ENCODE measurements around the gene WIPF1. TPM values are rescaled to one million over a fixed set of nuclear protein-coding genes. Genes with fewer than 3 reads are reported as not detected.

Gene WIPF1
- total and polyA plus RNA-seq, 7 experiments from 2014 or later: 92.3 to 514 (median 329) TPM

- no peak for DNase-seq
- no peaks in the 10 kb centered on the region for H3K27me3 ChIP-seq (ENCODE audit: control insufficient read depth in 2 of 2, insufficient read depth in 2 of 2, low read length in 2 of 2)
- ChIA-PET CTCF (interaction anchor here (0.7 to 5.2 kb wide), 2 partner anchors 54 to 63 kb away, joined by 3 to 99 read pairs; no protein-coding TSS in a partner anchor), POLR2A (no interaction called here)
- peak; percentile 54 for ATAC-seq
- Mint-ChIP-seq H3K4me3 (peak overlapping the region in 7 of 10 donors; percentile 3 to 67 (median 43)), H3K4me1 (peaks cover 10 to 29% (median 20%) of the 10 kb centered on the region in 7 donors), H3K36me3 (peaks cover 5 to 43% (median 35%) of the 10 kb centered on the region in 5 donors), H3K9me3 (peaks cover 0 to 16% (median 7%) of the 10 kb centered on the region in 11 donors), H3K27ac (peak overlapping the region in 3 of 9 donors; percentile 17 to 81 (median 26)), H3K27me3 (peaks cover 0 to 23% (median 0%) of the 10 kb centered on the region in 5 donors)
- peaks cover 0 to 6% (median 0%) of the 10 kb centered on the region in 3 experiments for H3K9me3 ChIP-seq (ENCODE audit: control insufficient read depth in 2 of 3, low read length in 3 of 3)
- intact Hi-C loops (cut with micrococcal nuclease): no loop called here
- peaks cover 0 to 5% of the 10 kb centered on the region in 2 donors for H3K4me1 ChIP-seq (ENCODE audit: control insufficient read depth in 2 of 2, insufficient read depth in 2 of 2, low read length in 2 of 2)
- no peak overlapping the region for H3K27ac ChIP-seq (ENCODE audit: low read depth, low read length)
- no peaks in the 10 kb centered on the region for H3K36me3 ChIP-seq (ENCODE audit: control insufficient read depth in 2 of 3, insufficient read depth in 3 of 3, low read length in 3 of 3)
- H3K4me3 ChIP-seq (ENCODE audit: low read length): no peak overlapping the region
Observed at GRCh38 chr2:174524527-174524926, 73.1 kb downstream of the WIPF1 start.

GRCh38 chr2:174522553-174522952, 75.1 kb downstream of the WIPF1 start:
- Mint-ChIP-seq H3K4me3 (no peak overlapping the region), H3K36me3 (peaks cover 5 to 33% (median 23%) of the 10 kb centered on the region in 5 donors), H3K27me3 (peaks cover 0 to 23% (median 0%) of the 10 kb centered on the region in 5 donors), H3K27ac (no peak overlapping the region), H3K9me3 (peaks cover 0 to 12% (median 5%) of the 10 kb centered on the region in 11 donors), H3K4me1 (peaks cover 10 to 28% (median 21%) of the 10 kb centered on the region in 7 donors)
- DNase-seq (peak in 2 of 9 donors; percentile 10 to 13), ATAC-seq (peak; percentile 49)
- no peaks in the 10 kb centered on the region for H3K27me3 ChIP-seq (ENCODE audit: control insufficient read depth in 2 of 2, insufficient read depth in 2 of 2, low read length in 2 of 2)
- no peak overlapping the region for H3K27ac ChIP-seq (ENCODE audit: low read depth, low read length)
- H3K4me3 ChIP-seq (ENCODE audit: low read length): no peak overlapping the region
- no peaks in the 10 kb centered on the region for H3K9me3 ChIP-seq (ENCODE audit: control insufficient read depth in 2 of 3, low read length in 3 of 3)
- ChIA-PET CTCF (interaction anchor here (0.7 to 5.2 kb wide), 6 partner anchors 19 to 61 kb away, joined by 3 to 99 read pairs (median 10); partner anchors contain the start of gene GPR155), POLR2A (interaction anchor here (0.8 to 1.3 kb wide), 3 partner anchors 30 to 57 kb away, joined by 3 to 6 read pairs (median 6); partner anchors contain the start of gene GPR155)
- H3K36me3 ChIP-seq (ENCODE audit: control insufficient read depth in 2 of 3, insufficient read depth in 3 of 3, low read length in 3 of 3): no peaks in the 10 kb centered on the region
- intact Hi-C loops (cut with micrococcal nuclease): loop anchor here (1.0 to 2.0 kb wide), 4 partner anchors 29 to 60 kb away; no protein-coding TSS in a partner anchor
- peaks cover 0 to 5% of the 10 kb centered on the region in 2 donors for H3K4me1 ChIP-seq (ENCODE audit: control insufficient read depth in 2 of 2, insufficient read depth in 2 of 2, low read length in 2 of 2)

- Mint-ChIP-seq H3K4me3 (no peak overlapping the region), H3K4me1 (peaks cover 8 to 20% (median 15%) of the 10 kb centered on the region in 7 donors), H3K27ac (no peak overlapping the region), H3K36me3 (peaks cover 0 to 9% (median 0%) of the 10 kb centered on the region in 5 donors), H3K9me3 (no peaks in the 10 kb centered on the region), H3K27me3 (peaks cover 0 to 19% (median 0%) of the 10 kb centered on the region in 5 donors)
- no peak for DNase-seq
- H3K9me3 ChIP-seq (ENCODE audit: control insufficient read depth in 2 of 3, low read length in 3 of 3): no peaks in the 10 kb centered on the region
- H3K27ac ChIP-seq (ENCODE audit: low read depth, low read length): no peak overlapping the region
- ATAC-seq: no peak
- intact Hi-C loops (cut with micrococcal nuclease): no loop called here
- ChIA-PET CTCF (interaction anchor here (0.7 kb wide), 1 partner anchor 57 kb away, joined by 3 read pairs; no protein-coding TSS in a partner anchor), POLR2A (interaction anchor here (0.6 to 1.4 kb wide), 4 partner anchors 16 to 62 kb away, joined by 3 to 6 read pairs (median 4); no protein-coding TSS in a partner anchor)
- H3K4me3 ChIP-seq (ENCODE audit: low read length): no peak overlapping the region
- H3K27me3 ChIP-seq (ENCODE audit: control insufficient read depth in 2 of 2, insufficient read depth in 2 of 2, low read length in 2 of 2): no peaks in the 10 kb centered on the region
- H3K36me3 ChIP-seq (ENCODE audit: control insufficient read depth in 2 of 3, insufficient read depth in 3 of 3, low read length in 3 of 3): no peaks in the 10 kb centered on the region
- H3K4me1 ChIP-seq (ENCODE audit: control insufficient read depth in 2 of 2, insufficient read depth in 2 of 2, low read length in 2 of 2): no peaks in the 10 kb centered on the region
Observed at GRCh38 chr2:174518395-174518794, 79.2 kb downstream of the WIPF1 start.

GRCh38 chr2:174516501-174517378, 80.9 kb downstream of the WIPF1 start:
- H3K27me3 ChIP-seq (ENCODE audit: control insufficient read depth in 2 of 2, insufficient read depth in 2 of 2, low read length in 2 of 2): no peaks in the 10 kb centered on the region
- ChIA-PET POLR2A (interaction anchor here (0.6 to 1.4 kb wide), 2 partner anchors 14 to 23 kb away, joined by 3 to 5 read pairs; no protein-coding TSS in a partner anchor), CTCF (no interaction called here)
- peaks cover 12 to 28% (median 22%) of the 10 kb centered on the region in 7 donors for H3K4me1 Mint-ChIP-seq
- intact Hi-C loops (cut with micrococcal nuclease): no loop called here
- ATAC-seq (no peak), DNase-seq (no peak)
- no peak overlapping the region for H3K27ac ChIP-seq (ENCODE audit: low read depth, low read length)
- no peaks in the 10 kb centered on the region for H3K36me3 ChIP-seq (ENCODE audit: control insufficient read depth in 2 of 3, insufficient read depth in 3 of 3, low read length in 3 of 3)
- peak overlapping the region in 4 of 9 donors; percentile 1 to 49 (median 19) for H3K27ac Mint-ChIP-seq
- peaks cover 0 to 13% (median 0%) of the 10 kb centered on the region in 5 donors for H3K27me3 Mint-ChIP-seq
- no peaks in the 10 kb centered on the region for H3K4me1 ChIP-seq (ENCODE audit: control insufficient read depth in 2 of 2, insufficient read depth in 2 of 2, low read length in 2 of 2)
- H3K4me3 Mint-ChIP-seq: peak overlapping the region in 1 of 10 donors; percentile 4
- H3K9me3 Mint-ChIP-seq: peaks cover 0 to 11% (median 6%) of the 10 kb centered on the region in 11 donors
- H3K4me3 ChIP-seq (ENCODE audit: low read length): no peak overlapping the region
- no peaks in the 10 kb centered on the region for H3K9me3 ChIP-seq (ENCODE audit: control insufficient read depth in 2 of 3, low read length in 3 of 3)
- H3K36me3 Mint-ChIP-seq: peaks cover 4 to 8% (median 7%) of the 10 kb centered on the region in 5 donors

GRCh38 chr2:174512345-174512744, 85.3 kb downstream of the WIPF1 start:
- DNase-seq: no peak
- Histone ChIP-seq H3K36me3 (ENCODE audit: control insufficient read depth in 2 of 3, insufficient read depth in 3 of 3, low read length in 3 of 3) (no peaks in the 10 kb centered on the region), H3K27ac (ENCODE audit: low read depth, low read length) (no peak overlapping the region), H3K9me3 (ENCODE audit: control insufficient read depth in 2 of 3, low read length in 3 of 3) (peaks cover 0 to 10% (median 0%) of the 10 kb centered on the region in 3 experiments), H3K4me3 (ENCODE audit: low read length) (no peak overlapping the region), H3K4me1 (ENCODE audit: control insufficient read depth in 2 of 2, insufficient read depth in 2 of 2, low read length in 2 of 2) (no peaks in the 10 kb centered on the region), H3K27me3 (ENCODE audit: control insufficient read depth in 2 of 2, insufficient read depth in 2 of 2, low read length in 2 of 2) (no peaks in the 10 kb centered on the region)
- Mint-ChIP-seq H3K4me3 (peak overlapping the region in 8 of 10 donors; percentile 3 to 78 (median 50)), H3K9me3 (peaks cover 8 to 55% (median 25%) of the 10 kb centered on the region in 11 donors), H3K27ac (peak overlapping the region in 4 of 9 donors; percentile 44 to 71 (median 56)), H3K27me3 (peaks cover 0 to 3% (median 0%) of the 10 kb centered on the region in 5 donors), H3K4me1 (peaks cover 11 to 27% (median 19%) of the 10 kb centered on the region in 7 donors), H3K36me3 (peaks cover 11 to 28% (median 16%) of the 10 kb centered on the region in 5 donors)
- ATAC-seq: no peak
- intact Hi-C loops (cut with micrococcal nuclease): loop anchor here in 1 of 2 donors (2.0 kb wide), 1 partner anchor 14 kb away; no protein-coding TSS in a partner anchor
- CTCF ChIA-PET: interaction anchor here (1.2 kb wide), 1 partner anchor 50 kb away, joined by 3 read pairs; no protein-coding TSS in a partner anchor
- POLR2A ChIA-PET: interaction anchor here (0.9 to 1.4 kb wide), 2 partner anchors 8 to 19 kb away, joined by 3 to 5 read pairs; no protein-coding TSS in a partner anchor
